Ishikawa (cell line): ENCODE measurements around the gene NFKB1.

Source experiments
- CEBPB ChIP-seq: IDR thresholded peaks from 2 replicates; pipeline ENCODE4 v1.6.1; 2012
- CREB1 ChIP-seq: IDR thresholded peaks from 2 replicates; pipeline ENCODE4 v1.6.1; 2012; ENCODE audit warnings: low read depth
- EP300 ChIP-seq: IDR thresholded peaks from 2 replicates; pipeline ENCODE4 v1.6.1; 2012; ENCODE audit warnings: borderline replicate concordance
- MAX ChIP-seq: IDR thresholded peaks from 2 replicates; pipeline ENCODE4 v1.6.1; 2012
- NFIC ChIP-seq: IDR thresholded peaks from 2 replicates; pipeline ENCODE4 v1.6.1; 2012
- REST ChIP-seq: IDR thresholded peaks from 2 replicates; pipeline ENCODE4 v1.6.1; 2012; ENCODE audit warnings: low read depth, mild to moderate bottlenecking
- TAF1 ChIP-seq: IDR thresholded peaks from 2 replicates; pipeline ENCODE4 v1.6.1; 2012; ENCODE audit warnings: low read depth, mild to moderate bottlenecking
- YY1 ChIP-seq: IDR thresholded peaks from 2 replicates; pipeline ENCODE4 v1.6.1; 2012; ENCODE audit warnings: low read depth
- ZBTB7A ChIP-seq: IDR thresholded peaks from 2 replicates; pipeline ENCODE4 v1.6.1; 2012; ENCODE audit warnings: low read depth

GRCh38 chr4:102586644-102587021, 85.5 kb downstream of the NFKB1 start:
- TF ChIP-seq CREB1: no peak
- no peak for TF ChIP-seq MAX
- no peak for TF ChIP-seq ZBTB7A
- no peak for TF ChIP-seq REST
- no peak for TF ChIP-seq YY1
- no peak for TF ChIP-seq EP300
- TF ChIP-seq NFIC: no peak
- TF ChIP-seq CEBPB: no peak
- no peak for TF ChIP-seq TAF1
